Measurements from ENCODE around the gene SNX7.

Gene SNX7

DNA sequence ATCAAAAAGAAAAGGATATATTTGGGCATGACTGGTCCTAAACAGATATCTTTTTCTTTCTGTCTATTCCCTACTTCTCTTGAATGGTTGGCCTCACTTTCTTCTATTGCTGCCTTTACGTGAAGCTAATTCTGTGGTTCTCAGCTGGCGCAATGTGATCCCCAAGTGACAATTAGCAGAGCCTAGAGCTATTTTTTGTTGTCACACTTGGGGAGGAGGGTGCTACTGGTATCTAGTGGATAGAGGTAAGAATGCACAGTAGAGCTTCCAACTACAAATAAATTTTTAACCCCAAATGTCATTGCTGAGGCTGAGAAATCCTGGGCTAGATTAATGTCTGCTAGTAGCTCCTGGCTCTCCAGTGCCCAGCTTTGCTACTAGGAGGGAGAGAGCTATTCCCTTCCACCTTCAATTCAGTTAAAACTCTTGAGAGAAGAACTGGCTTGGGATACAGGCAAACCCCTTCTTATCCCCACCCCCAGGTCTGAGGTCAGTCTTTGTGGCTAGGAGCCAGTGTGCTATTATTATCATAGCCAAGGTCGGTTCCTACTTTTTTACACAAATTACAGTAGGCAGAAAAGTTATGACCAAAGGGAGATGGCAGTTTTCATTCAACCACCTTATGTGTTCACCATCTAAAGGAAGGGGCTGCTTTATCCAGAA lies 102.1 kb downstream of the SNX7 start:
- H3K4me3 ChIP-seq (ENCODE audit: low read depth, low read length): no peak overlapping the region

DNA sequence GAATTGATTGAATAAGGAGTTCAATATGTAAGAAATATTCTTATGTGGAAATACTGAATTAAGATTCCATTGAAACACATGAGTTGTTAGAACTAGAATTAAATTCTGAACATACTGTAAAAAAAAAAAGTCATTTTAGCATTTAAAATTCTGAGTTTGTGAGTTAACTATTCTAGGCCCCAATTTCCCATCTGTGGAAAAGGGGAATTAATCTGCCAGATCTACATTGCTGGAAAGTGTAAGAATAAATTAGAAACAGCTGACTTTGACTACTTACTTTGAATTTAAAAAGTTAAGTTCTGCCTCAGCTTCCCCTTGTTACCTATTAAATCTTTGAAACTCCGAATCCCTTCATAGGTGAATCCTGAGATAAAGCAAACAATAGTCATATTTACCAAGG lies 103.0 kb downstream of the SNX7 start:
- H3K4me3 ChIP-seq (ENCODE audit: low read depth, low read length): no peak overlapping the region

DNA sequence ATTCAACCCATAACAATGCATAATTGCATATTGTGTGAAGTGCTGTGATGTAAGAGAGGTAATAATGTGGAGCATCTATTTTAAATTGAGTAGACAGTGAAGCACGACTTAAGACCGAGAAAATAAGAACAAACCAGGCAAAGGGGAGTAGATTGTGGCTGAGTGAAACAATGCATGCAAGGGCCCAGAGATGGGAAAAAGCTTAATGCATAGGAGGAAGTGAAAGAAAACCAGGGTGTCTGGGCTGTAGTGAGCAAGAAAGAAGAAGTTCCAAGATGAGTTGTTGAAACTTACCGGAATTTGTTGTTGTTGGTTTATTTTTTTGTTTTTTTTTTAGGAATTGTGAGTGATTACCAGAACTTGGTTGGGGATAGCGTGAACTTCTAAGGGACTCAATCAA lies 104.7 kb downstream of the SNX7 start:
- no peak overlapping the region for H3K4me3 ChIP-seq (ENCODE audit: low read depth, low read length)

DNA sequence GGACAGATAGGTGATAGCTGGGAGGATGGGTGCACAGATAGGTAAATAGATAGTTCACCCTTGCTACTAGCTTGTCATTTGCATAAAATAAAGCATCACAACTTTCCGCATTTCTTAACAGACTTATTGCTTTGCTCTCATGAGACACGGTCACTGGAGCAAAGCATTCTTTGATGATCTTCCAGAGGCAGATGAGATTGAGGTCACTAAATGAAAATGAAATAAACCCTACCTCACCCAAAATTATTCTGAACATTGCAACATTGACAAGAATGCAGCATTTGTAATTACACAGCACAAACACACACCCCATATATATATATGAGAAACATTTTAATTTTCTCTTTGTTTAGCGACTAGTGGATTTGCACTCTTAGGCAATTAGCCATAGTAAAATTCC lies 107.6 kb downstream of the SNX7 start:
- H3K4me3 ChIP-seq (ENCODE audit: low read depth, low read length): no peak overlapping the region

DNA sequence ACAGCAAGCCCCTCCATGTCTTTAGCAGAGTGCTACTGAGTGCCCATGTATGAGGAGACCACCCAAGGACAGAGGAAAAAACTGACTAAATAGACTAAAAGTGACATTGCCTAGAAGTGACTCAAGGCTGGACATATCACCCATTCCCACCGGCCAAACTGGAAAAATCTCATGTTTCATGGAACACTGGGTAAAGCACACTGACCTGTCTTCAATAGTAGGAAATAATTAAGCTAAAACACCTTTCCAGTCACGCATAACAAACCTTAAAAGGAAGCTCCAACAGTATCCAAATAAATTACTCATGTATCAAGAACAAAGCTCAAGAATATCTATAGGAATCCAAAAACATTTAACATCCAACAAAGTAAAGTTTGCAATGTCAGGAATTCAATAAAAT lies 120.4 kb downstream of the SNX7 start:
- no peak overlapping the region for H3K4me3 ChIP-seq (ENCODE audit: low read depth, low read length)

DNA sequence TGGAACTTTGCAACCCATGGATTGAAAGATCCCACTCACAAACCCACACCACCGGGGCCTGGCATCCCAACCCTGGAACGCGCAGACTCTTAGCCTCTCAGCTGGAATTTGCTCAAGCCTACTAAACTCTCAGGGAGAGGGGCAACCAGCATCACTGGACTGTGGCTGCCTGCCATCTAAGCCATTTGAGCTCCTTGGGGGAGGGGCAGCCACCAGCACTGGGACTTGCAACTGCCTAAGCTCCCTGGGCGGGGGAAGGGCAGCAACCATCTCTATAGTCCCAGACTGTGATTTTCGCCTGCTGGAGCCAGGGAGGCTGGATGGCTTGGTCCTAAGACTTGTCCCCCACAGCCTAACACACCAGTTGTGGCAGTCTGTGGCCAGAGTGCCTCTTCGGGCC lies 122.3 kb downstream of the SNX7 start:
- H3K4me3 ChIP-seq (ENCODE audit: low read depth, low read length): no peak overlapping the region

DNA sequence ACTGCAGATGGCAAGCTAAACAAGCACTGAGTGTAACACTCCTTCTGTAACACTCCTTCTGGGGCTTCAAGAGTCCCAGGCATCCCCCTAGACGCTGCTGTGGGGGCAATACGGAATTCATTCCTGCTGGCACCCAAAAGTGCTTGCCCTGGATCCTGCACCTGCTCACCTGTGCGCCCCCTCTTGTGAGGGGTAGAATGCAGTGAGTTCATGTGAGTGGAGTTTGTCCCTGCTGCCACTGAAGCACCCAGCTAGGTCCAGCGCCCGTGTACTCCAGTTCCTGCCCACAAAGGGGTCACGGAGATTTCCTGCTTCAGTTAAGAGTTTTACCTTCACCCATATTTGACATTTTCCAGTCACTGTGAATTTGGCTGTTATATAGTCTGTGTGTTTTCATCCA lies 130.0 kb downstream of the SNX7 start:
- H3K4me3 ChIP-seq (ENCODE audit: low read depth, low read length): no peak overlapping the region

DNA sequence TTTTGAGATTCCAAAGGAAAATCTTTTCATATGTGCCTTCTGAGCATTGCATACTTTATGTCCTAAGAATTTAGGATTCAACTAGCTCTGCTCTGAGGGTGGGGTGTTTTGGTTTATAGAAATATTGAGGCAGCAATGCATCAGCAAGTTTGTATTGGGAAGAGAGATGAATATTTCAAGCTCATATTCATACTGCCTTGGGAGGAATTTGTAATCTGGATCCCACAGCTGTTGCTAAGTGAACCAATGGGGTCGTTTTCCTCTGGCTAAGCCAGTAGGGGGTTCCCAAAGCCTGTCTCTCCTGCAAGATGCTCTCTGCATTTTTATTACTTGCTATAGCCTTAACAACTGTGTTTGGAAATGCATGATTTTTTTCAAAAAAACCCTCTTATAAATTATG lies 130.6 kb downstream of the SNX7 start:
- H3K4me3 ChIP-seq (ENCODE audit: low read depth, low read length): no peak overlapping the region

DNA sequence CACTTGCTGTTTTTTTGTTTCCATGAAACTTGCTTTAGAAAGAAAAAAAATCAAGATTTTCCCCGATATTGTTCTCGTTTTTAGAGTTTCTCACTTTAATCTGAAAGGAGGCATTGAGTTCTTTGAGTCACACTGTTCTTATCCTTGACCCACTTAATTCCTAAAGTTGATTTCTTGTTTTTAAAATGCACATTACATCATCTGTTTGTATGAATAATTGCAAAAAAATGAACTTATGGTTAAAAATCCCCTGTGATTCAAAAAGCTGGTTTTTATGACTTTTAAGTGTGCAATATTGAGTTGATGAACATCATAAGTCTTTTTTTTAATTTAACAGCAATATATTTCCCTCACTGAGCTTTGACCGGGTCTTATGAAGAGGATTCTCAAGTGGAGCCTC lies 131.6 kb downstream of the SNX7 start:
- no peak overlapping the region for H3K4me3 ChIP-seq (ENCODE audit: low read depth, low read length)

DNA sequence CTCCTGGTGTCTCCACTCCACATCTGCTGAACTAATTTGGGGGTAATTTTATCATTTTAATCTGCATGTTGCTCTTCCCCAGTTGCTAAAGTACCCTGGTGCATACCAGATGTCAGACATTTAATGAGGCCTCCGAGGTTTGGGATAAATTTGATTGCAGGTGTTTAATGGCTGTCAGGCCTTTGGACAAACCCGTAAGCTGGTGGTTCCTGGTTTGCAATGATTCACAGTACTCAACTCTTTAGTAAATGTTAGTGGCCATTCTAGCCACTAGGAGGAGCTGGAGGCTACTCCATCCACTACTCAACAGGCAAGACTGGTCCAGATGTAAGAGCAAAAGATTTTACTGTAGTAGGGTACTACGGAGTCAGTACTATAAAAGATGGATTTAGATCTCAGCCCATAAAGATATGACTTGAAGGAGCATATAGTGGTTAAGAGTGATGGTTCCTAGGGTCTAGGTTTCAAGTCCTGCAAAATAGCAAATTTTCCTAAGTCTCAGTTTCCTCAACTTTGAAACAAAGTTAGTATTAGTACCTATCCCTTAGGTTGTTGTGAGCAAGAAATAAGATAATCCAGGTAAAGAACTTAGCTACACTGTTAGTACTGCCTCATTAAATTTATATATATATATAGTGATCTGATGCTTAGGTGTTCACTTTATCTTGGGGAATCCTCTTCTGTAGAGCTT lies 132.8 kb downstream of the SNX7 start:
- no peak overlapping the region for H3K4me3 ChIP-seq (ENCODE audit: low read depth, low read length)

DNA sequence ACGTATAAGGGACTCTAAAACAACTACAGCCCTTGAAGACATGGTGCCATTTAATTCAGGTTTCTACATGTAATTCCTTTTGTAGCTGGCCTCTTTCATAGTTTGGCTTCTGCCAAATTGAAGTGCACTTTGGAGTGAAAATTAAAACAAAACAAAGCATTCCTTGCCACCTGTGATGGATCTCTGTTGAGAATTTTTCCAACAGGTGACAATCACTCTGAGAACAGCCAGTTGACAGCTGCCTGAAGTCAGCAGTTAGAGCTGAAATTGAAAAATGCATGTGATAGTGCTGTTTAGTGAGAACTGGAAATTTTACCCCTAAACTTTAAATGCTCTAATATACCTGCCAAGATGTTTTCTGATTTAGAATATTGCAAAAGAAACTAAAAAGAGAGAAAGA lies 134.5 kb downstream of the SNX7 start:
- no peak overlapping the region for H3K4me3 ChIP-seq (ENCODE audit: low read depth, low read length)

DNA sequence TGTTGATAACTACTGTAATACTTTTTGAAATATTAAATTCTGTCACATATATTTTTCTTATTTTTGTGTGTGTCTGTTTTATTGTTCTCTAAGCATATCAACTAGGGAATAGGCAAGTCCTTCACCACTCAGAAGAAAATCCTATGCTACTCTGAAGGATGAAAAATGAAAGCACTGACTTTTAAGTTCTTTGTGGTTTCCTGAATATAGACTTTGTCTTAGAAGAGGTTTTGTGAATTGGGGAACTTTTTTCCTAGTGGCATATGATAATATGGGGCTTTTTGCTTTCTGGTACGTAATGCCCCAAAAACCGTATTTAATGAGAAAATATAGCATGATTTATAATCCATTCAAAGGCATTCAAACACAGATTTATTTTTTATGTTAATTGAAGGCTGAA lies 136.0 kb downstream of the SNX7 start:
- H3K4me3 ChIP-seq (ENCODE audit: low read depth, low read length): no peak overlapping the region

All from iPS-11a (cell line).